ENCODE data around the gene PLAC8L1.

The PLAC8L1 gene

DNA sequence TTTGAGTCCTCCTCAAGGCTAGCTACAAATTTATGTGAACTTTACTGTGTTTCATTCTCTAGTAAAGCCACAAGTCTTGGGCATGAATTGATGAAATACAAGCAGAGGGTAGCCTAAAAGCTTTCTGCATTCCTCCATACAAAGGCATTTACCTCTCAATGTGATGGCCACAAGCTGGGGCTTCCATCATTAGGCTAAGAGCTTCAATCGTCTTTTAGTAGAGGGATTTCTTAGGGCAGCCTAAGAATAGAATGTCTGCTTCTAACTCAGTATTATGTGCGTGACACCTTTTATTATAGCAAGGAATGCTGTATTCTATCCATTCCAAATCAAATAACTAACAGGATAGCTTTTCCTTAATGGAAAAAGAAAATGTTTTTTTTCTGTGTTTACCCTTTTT is 3.7 kb downstream of the PLAC8L1 start:
- no peak overlapping the region for H3K4ac ChIP-seq (ENCODE audit: low read depth in 1 of 2, low read length in 2 of 2)
- DNase-seq, result no peak
- no peak overlapping the region for H3K23ac ChIP-seq (ENCODE audit: low read length in 2 of 2)
- H3K4me3 ChIP-seq (ENCODE audit: insufficient read depth in 1 of 2, low read depth in 1 of 2, low read length in 2 of 2), result no peak overlapping the region
- H3K36me3 ChIP-seq (ENCODE audit: control insufficient read depth in 1 of 2, insufficient read depth in 2 of 2, low read depth in 1 of 2, low read length in 2 of 2), result peaks cover 0 to 14% of the 10 kb centered on the region in 2 experiments
- H3K79me1 ChIP-seq (replicated peaks; ENCODE audit: low read length, poor library complexity, severe bottlenecking), result no peaks in the 10 kb centered on the region
- no peaks in the 10 kb centered on the region for H3K9me3 ChIP-seq (ENCODE audit: control insufficient read depth, low read length)
- H2AFZ ChIP-seq (ENCODE audit: low read depth, low read length), result no peak overlapping the region
- no peak overlapping the region for H2BK12ac ChIP-seq (ENCODE audit: low read length in 2 of 2)
- no peak overlapping the region for H2BK15ac ChIP-seq (ENCODE audit: low read depth, poor library complexity, severe bottlenecking)
- no peaks in the 10 kb centered on the region for H3K4me1 ChIP-seq (ENCODE audit: control insufficient read depth, insufficient read depth, low read depth, low read length)
- H3K18ac ChIP-seq (ENCODE audit: low read depth in 1 of 2, low read length in 2 of 2), result no peak overlapping the region
- H2BK120ac ChIP-seq (ENCODE audit: low read depth, low read length), result no peak overlapping the region
- no peak overlapping the region for H4K8ac ChIP-seq (ENCODE audit: low read length)
- H2BK5ac ChIP-seq (ENCODE audit: low read depth, low read length, poor library complexity, severe bottlenecking), result no peak overlapping the region
- H3K9ac ChIP-seq (ENCODE audit: low read length), result no peak overlapping the region
- WGBS, result no CpG with 5 or more reads among the region's 2 CpGs
- no peak overlapping the region for H4K91ac ChIP-seq (ENCODE audit: low read length)
- H3K14ac ChIP-seq (ENCODE audit: low read length in 2 of 2), result no peak overlapping the region
- H2AK5ac ChIP-seq (ENCODE audit: low read length, severe bottlenecking), result no peak overlapping the region
- no peaks in the 10 kb centered on the region for H3K27me3 ChIP-seq (ENCODE audit: control insufficient read depth in 1 of 2, insufficient read depth in 1 of 2, low read length in 2 of 2)
- no peak overlapping the region for H3K27ac ChIP-seq (ENCODE audit: low read length, poor library complexity, severe bottlenecking)
- H3K4me2 ChIP-seq (ENCODE audit: low read length, poor library complexity, severe bottlenecking), result no peak overlapping the region

DNA sequence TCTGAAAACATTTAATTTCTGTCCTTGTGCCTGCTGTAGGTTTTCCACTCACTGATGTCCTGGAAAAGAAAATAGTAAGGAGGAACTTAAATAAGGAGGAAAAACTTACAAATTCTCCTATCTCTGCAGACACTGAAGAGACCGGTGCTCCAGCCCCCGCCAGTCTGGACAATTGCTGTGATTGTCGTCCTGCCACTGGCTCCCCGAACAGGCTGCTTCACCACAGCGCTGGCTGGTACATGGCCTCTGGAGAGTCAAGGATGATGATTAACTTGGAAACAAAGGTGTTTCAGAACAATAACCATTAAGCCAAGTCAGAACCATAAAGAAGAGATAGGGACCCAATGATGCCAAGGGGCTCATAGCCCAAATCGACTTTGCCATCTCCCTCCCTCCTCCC is 7.3 kb downstream of the PLAC8L1 start:
- Histone ChIP-seq H3K4me2 (ENCODE audit: low read length, poor library complexity, severe bottlenecking) (no peak overlapping the region), H3K18ac (ENCODE audit: low read depth in 1 of 2, low read length in 2 of 2) (no peak overlapping the region), H3K27ac (ENCODE audit: low read length, poor library complexity, severe bottlenecking) (no peak overlapping the region), H2BK120ac (ENCODE audit: low read depth, low read length) (no peak overlapping the region), H2AK5ac (ENCODE audit: low read length, severe bottlenecking) (no peak overlapping the region), H3K9me3 (ENCODE audit: control insufficient read depth, low read length) (no peaks in the 10 kb centered on the region), H3K27me3 (ENCODE audit: control insufficient read depth in 1 of 2, insufficient read depth in 1 of 2, low read length in 2 of 2) (no peaks in the 10 kb centered on the region), H3K23ac (ENCODE audit: low read length in 2 of 2) (no peak overlapping the region), H3K9ac (ENCODE audit: low read length) (no peak overlapping the region), H2BK5ac (ENCODE audit: low read depth, low read length, poor library complexity, severe bottlenecking) (no peak overlapping the region), H4K8ac (ENCODE audit: low read length) (no peak overlapping the region), H3K4me3 (ENCODE audit: insufficient read depth in 1 of 2, low read depth in 1 of 2, low read length in 2 of 2) (no peak overlapping the region), H3K4ac (ENCODE audit: low read depth in 1 of 2, low read length in 2 of 2) (no peak overlapping the region), H2AFZ (ENCODE audit: low read depth, low read length) (no peak overlapping the region), H4K91ac (ENCODE audit: low read length) (no peak overlapping the region), H2BK15ac (ENCODE audit: low read depth, poor library complexity, severe bottlenecking) (no peak overlapping the region), H3K4me1 (ENCODE audit: control insufficient read depth, insufficient read depth, low read depth, low read length) (no peaks in the 10 kb centered on the region), H3K36me3 (ENCODE audit: control insufficient read depth in 1 of 2, insufficient read depth in 2 of 2, low read depth in 1 of 2, low read length in 2 of 2) (peaks cover 0 to 4% of the 10 kb centered on the region in 2 experiments), H3K79me1 (replicated peaks; ENCODE audit: low read length, poor library complexity, severe bottlenecking) (no peaks in the 10 kb centered on the region), H2BK12ac (ENCODE audit: low read length in 2 of 2) (no peak overlapping the region), H3K14ac (ENCODE audit: low read length in 2 of 2) (no peak overlapping the region)
- no peak for DNase-seq
- WGBS, result 98% methylated on average over 6 of the region's 6 CpGs

DNA sequence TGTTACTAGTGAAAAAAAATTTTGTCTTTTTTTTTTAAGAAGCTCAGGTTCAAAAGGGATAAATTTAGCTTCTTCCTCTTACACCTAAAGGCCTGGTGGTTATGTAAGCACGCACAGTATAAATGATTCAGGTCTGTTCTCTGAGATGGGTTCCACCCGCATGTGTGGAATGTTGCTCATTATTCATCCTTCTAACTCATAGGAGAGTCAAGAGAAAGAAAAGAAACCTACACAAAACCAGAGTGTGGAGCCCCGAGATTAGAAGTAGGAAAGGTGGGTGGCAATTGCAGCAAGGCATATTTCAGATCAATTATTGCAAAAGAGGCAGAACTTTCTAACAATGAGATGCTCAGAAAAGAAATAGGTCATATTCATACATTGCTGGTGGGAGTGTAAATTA is 13.5 kb downstream of the PLAC8L1 start:
- Histone ChIP-seq H3K18ac (ENCODE audit: low read depth in 1 of 2, low read length in 2 of 2) (no peak overlapping the region), H3K9ac (ENCODE audit: low read length) (no peak overlapping the region), H2BK12ac (ENCODE audit: low read length in 2 of 2) (no peak overlapping the region), H3K4me3 (ENCODE audit: insufficient read depth in 1 of 2, low read depth in 1 of 2, low read length in 2 of 2) (no peak overlapping the region), H3K27me3 (ENCODE audit: control insufficient read depth in 1 of 2, insufficient read depth in 1 of 2, low read length in 2 of 2) (no peaks in the 10 kb centered on the region), H3K4me2 (ENCODE audit: low read length, poor library complexity, severe bottlenecking) (no peak overlapping the region), H3K4me1 (ENCODE audit: control insufficient read depth, insufficient read depth, low read depth, low read length) (no peaks in the 10 kb centered on the region), H2AFZ (ENCODE audit: low read depth, low read length) (no peak overlapping the region), H3K79me1 (replicated peaks; ENCODE audit: low read length, poor library complexity, severe bottlenecking) (no peaks in the 10 kb centered on the region), H3K4ac (ENCODE audit: low read depth in 1 of 2, low read length in 2 of 2) (no peak overlapping the region), H4K91ac (ENCODE audit: low read length) (no peak overlapping the region), H2BK5ac (ENCODE audit: low read depth, low read length, poor library complexity, severe bottlenecking) (no peak overlapping the region), H4K8ac (ENCODE audit: low read length) (no peak overlapping the region), H2BK15ac (ENCODE audit: low read depth, poor library complexity, severe bottlenecking) (no peak overlapping the region), H3K14ac (ENCODE audit: low read length in 2 of 2) (no peak overlapping the region), H3K9me3 (ENCODE audit: control insufficient read depth, low read length) (no peaks in the 10 kb centered on the region), H2BK120ac (ENCODE audit: low read depth, low read length) (no peak overlapping the region), H3K36me3 (ENCODE audit: control insufficient read depth in 1 of 2, insufficient read depth in 2 of 2, low read depth in 1 of 2, low read length in 2 of 2) (no peaks in the 10 kb centered on the region), H3K23ac (ENCODE audit: low read length in 2 of 2) (no peak overlapping the region), H2AK5ac (ENCODE audit: low read length, severe bottlenecking) (no peak overlapping the region), H3K27ac (ENCODE audit: low read length, poor library complexity, severe bottlenecking) (no peak overlapping the region)
- DNase-seq, result no peak
- 100% methylated on average over 1 of the region's 3 CpGs for WGBS

DNA sequence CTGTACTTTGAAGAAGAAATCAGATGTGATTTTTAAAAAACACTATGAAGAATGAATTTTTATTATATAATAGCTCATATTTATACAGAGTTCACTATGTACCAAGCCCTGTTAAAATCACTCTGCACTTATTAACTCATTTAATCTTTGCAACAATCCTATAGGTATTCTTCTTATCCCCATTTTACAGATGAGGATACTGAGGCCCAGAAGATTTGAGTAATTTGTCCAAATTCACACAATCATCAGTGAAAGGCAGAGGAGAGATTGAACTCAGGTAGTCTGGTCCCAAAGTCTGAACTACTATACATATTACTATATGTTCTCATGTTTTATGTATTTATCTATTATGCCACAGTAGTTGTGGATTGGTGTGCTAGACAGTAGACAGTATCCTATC is 16.1 kb downstream of the PLAC8L1 start:
- Histone ChIP-seq H2BK15ac (ENCODE audit: low read depth, poor library complexity, severe bottlenecking) (no peak overlapping the region), H3K23ac (ENCODE audit: low read length in 2 of 2) (no peak overlapping the region), H2AFZ (ENCODE audit: low read depth, low read length) (no peak overlapping the region), H3K4me2 (ENCODE audit: low read length, poor library complexity, severe bottlenecking) (no peak overlapping the region), H4K91ac (ENCODE audit: low read length) (no peak overlapping the region), H3K36me3 (ENCODE audit: control insufficient read depth in 1 of 2, insufficient read depth in 2 of 2, low read depth in 1 of 2, low read length in 2 of 2) (no peaks in the 10 kb centered on the region), H3K18ac (ENCODE audit: low read depth in 1 of 2, low read length in 2 of 2) (no peak overlapping the region), H2AK5ac (ENCODE audit: low read length, severe bottlenecking) (no peak overlapping the region), H3K27ac (ENCODE audit: low read length, poor library complexity, severe bottlenecking) (no peak overlapping the region), H2BK5ac (ENCODE audit: low read depth, low read length, poor library complexity, severe bottlenecking) (no peak overlapping the region), H3K4me3 (ENCODE audit: insufficient read depth in 1 of 2, low read depth in 1 of 2, low read length in 2 of 2) (no peak overlapping the region), H3K9ac (ENCODE audit: low read length) (no peak overlapping the region), H3K79me1 (replicated peaks; ENCODE audit: low read length, poor library complexity, severe bottlenecking) (no peaks in the 10 kb centered on the region), H3K9me3 (ENCODE audit: control insufficient read depth, low read length) (no peaks in the 10 kb centered on the region), H3K27me3 (ENCODE audit: control insufficient read depth in 1 of 2, insufficient read depth in 1 of 2, low read length in 2 of 2) (no peaks in the 10 kb centered on the region), H2BK12ac (ENCODE audit: low read length in 2 of 2) (no peak overlapping the region), H3K4ac (ENCODE audit: low read depth in 1 of 2, low read length in 2 of 2) (no peak overlapping the region), H2BK120ac (ENCODE audit: low read depth, low read length) (no peak overlapping the region), H3K14ac (ENCODE audit: low read length in 2 of 2) (no peak overlapping the region), H3K4me1 (ENCODE audit: control insufficient read depth, insufficient read depth, low read depth, low read length) (no peaks in the 10 kb centered on the region), H4K8ac (ENCODE audit: low read length) (no peak overlapping the region)
- DNase-seq, result no peak
